Measurements from ENCODE around the gene ALDH3B1. TPM values are rescaled to one million over a fixed set of nuclear protein-coding genes. Genes with fewer than 3 reads are reported as not detected.

ALDH3B1 gene
- total RNA-seq, 4 donors from 2014 or later = 3.0 to 6.6 (median 3.5) TPM

DNA sequence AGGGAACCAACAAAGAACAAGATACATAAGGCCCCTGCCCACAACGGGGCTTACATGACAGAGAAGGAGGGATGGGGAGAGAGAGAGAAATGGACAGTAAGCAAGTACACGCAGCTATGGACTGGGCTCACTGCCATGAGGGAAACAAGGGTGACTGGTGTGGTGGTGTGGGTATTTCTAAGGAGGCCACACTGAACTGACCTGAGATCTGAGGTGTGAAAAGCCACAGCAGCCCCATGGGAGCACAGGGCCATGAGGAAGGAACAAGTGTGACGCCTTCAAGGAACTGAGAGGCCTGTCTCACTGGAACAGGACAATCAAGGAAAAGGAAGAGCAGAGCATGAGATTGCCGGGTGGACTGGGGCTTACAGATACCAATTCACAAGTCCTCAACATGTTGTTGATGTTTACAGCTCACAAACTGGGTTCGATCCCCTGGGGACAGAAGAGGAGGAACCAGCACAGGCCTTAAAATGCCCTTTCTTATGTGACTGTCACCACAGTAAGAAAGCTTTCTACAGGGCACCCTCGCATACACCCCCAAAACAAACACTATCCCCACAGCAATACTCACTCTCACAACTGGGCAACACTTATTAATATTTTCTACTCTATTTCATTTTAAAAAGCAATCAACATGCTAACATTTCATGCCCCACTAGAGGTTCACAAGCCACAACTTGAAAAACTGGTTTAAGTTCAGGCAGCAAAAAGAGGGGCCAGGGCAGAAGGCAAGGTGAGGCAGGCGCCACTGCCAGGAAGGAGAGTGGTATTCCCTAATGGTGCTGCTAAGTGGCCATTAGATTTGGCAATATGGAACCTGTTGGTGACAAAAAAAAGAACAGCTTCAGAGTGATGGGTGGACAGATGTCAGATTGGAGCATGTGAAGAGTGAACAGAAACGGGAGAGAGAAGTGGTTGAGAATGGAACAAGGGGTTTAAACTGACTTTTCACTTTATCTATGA, 67.8 kb downstream of the ALDH3B1 start:
- WGBS, 2 donors = 54 to 60% methylated on average over 8 of the region's 8 CpGs
- peaks cover 33 to 44% of the 10 kb centered on the region in 2 donors for H3K4me1 ChIP-seq
- H3K4me3 ChIP-seq (replicated peaks in 1 of 3) = no peak overlapping the region
- DNase-seq = peak; percentile 57 to 59
- peak overlapping the region; percentile 41 to 62 (median 54) for H3K27ac ChIP-seq
- H3K27me3 ChIP-seq = no peaks in the 10 kb centered on the region
- H3K9me3 ChIP-seq = no peaks in the 10 kb centered on the region
- H3K36me3 ChIP-seq = peaks cover 2 to 10% of the 10 kb centered on the region in 2 donors
- intact Hi-C loops (cut with DNase I) = no loop called here
- TF ChIP-seq CTCF (IDR thresholded peaks at IDR 0.05) (peak in 3 of 6 experiments; percentile 5 to 30 (median 18)), POLR2A (IDR thresholded peaks at IDR 0.05) (no peak)

Small RNAs within 50 kb of the gene (microRNA-seq; reads per million reads assigned to microRNA genes)
- gene MIR4691 = not detected
- not detected for gene MIR6753
- 1.8 reads per million for gene MIR7113

Small RNAs within 50 kb of the gene (small RNA-seq; reads per million reads assigned to genes)
- gene MIR6753 = not detected

Other genes with a start within 250 kb of the ALDH3B1 start
- gene UNC93B1, start 6.2 kb upstream of the ALDH3B1 start, total RNA-seq = 10 to 100 TPM; 25.7 to 49.2 (median 36.3) TPM
- 100 to 1,000 TPM; 222 to 310 (median 254) TPM for gene NDUFS8, start 20.4 kb downstream of the ALDH3B1 start, total RNA-seq
- gene TCIRG1, start 28.7 kb downstream of the ALDH3B1 start, total RNA-seq = 100 to 1,000 TPM in 3 of 4 donors, 10 to 100 TPM in 1; 74.8 to 141 (median 121) TPM
- 100 to 1,000 TPM in 1 of 4 donors, 10 to 100 TPM in 3; 86.8 to 106 (median 93.1) TPM for gene CHKA, start 111.1 kb downstream of the ALDH3B1 start, total RNA-seq
- 10 to 100 TPM; 57.4 to 84.2 (median 67.4) TPM for gene KMT5B, start 203.0 kb downstream of the ALDH3B1 start, total RNA-seq